Endothelial cell of umbilical vein (primary cell): ENCODE data around the gene PTPN9.

ENCODE experiments used
- CTCF ChIP-seq, 2 donors: IDR thresholded peaks; 1 replicate in 1 of 2; 2 replicates in 1 of 2; pipeline ENCODE4 v1.5.1; 2011; ENCODE audit warnings: low read length in 2 of 2, mild to moderate bottlenecking in 2 of 2, moderate library complexity in 2 of 2, control low read depth in 1 of 2, inconsistent platforms in 1 of 2, low read depth in 1 of 2; ENCODE audit not compliant: insufficient read depth in 1 of 2; ENCODE audit errors: extremely low read depth in 1 of 2
- EZH2 ChIP-seq: IDR thresholded peaks from 2 replicates; pipeline ENCODE4 v1.6.1; 2012; ENCODE audit warnings: borderline replicate concordance, low read depth, mild to moderate bottlenecking, moderate library complexity, low read length, inconsistent platforms; ENCODE audit not compliant: severe bottlenecking
- FOS ChIP-seq: IDR thresholded peaks from 2 replicates; pipeline ENCODE4 v1.6.1; 2011; ENCODE audit warnings: mild to moderate bottlenecking, low read length, moderate library complexity, borderline replicate concordance; ENCODE audit not compliant: insufficient read depth
- GATA2 ChIP-seq: IDR thresholded peaks from 2 replicates; pipeline ENCODE4 v1.7.0; 2011; ENCODE audit warnings: low read depth, mild to moderate bottlenecking, moderate library complexity, mixed read lengths, low read length; ENCODE audit not compliant: insufficient read length, insufficient read depth
- JUN ChIP-seq: IDR thresholded peaks from 2 replicates; pipeline ENCODE4 v1.6.1; 2011; ENCODE audit warnings: borderline replicate concordance, low read depth; ENCODE audit not compliant: insufficient read length, insufficient read depth
- MYC ChIP-seq: IDR thresholded peaks from one replicate; pipeline ENCODE4 v1.6.1; 2011; ENCODE audit warnings: mild to moderate bottlenecking, low read depth, low read length
- POLR2A ChIP-seq: IDR thresholded peaks from 2 replicates; pipeline ENCODE4 v1.6.1; 2012; ENCODE audit warnings: low read depth, mild to moderate bottlenecking, control low read depth, low read length
- POLR2AphosphoS5 ChIP-seq: IDR thresholded peaks from 2 replicates; pipeline ENCODE4 v1.6.1; 2012; ENCODE audit warnings: low read depth, mild to moderate bottlenecking, control low read depth, low read length, moderate library complexity; ENCODE audit not compliant: insufficient read depth
- TF ChIP-seq, protein P1 (sequence below): IDR thresholded peaks from 2 replicates; pipeline ENCODE4 v1.6.1; 2011; ENCODE audit not compliant: insufficient read depth, insufficient read length

DNA sequence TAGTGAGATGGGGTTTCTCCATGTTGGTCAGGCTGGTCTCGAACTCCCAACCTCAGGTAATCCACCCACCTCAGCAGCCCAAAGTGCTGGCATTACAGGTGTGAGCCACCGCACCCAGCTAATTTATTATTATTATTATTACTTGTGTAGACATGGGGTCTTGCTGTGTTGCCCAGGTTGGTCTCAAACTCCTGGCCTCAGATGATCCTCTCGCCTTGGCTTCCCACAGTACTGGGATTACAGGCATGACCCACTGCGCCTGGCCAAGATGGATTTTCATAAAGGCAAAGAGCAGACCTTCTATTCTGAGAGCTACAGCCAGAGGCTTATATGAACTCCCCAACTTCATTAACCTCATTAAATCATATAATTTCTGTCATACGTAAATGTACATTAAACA is 17.2 kb downstream of the PTPN9 start:
- TF ChIP-seq MYC = no peak
- TF ChIP-seq CTCF (IDR thresholded peaks at IDR 0.05; ENCODE audit: extremely low read depth in 1 of 2, insufficient read depth in 1 of 2, low read depth in 1 of 2, low read length in 2 of 2) = no peak
- TF ChIP-seq POLR2AphosphoS5 = no peak
- TF ChIP-seq JUN = no peak
- no peak for TF ChIP-seq EZH2
- TF ChIP-seq POLR2A = no peak
- no peak for TF ChIP-seq FOS
- TF ChIP-seq, protein P1, sequence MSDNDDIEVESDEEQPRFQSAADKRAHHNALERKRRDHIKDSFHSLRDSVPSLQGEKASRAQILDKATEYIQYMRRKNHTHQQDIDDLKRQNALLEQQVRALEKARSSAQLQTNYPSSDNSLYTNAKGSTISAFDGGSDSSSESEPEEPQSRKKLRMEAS = no peak
- no peak for TF ChIP-seq GATA2
